Smooth muscle cell (in vitro differentiated cells): Measurements from ENCODE around the gene HOXA13. TPM values are rescaled to one million over a fixed set of nuclear protein-coding genes. Genes with fewer than 3 reads are reported as not detected.

Source experiments
- DNase-seq: peaks from one replicate; lab custom pipeline; 2025; ENCODE audit not compliant: unreplicated experiment; lab: John Stamatoyannopoulos, UW
- H2AFZ ChIP-seq: fragments of 200-600 bp; sonication (generic); 2 replicates; pipeline ENCODE4 v1.6.0; 2016; ENCODE audit warnings: antibody characterized with exemption, low read depth, mild to moderate bottlenecking
- H3F3A ChIP-seq: fragments of 200-600 bp; sonication (generic); 2 replicates; pipeline ENCODE4 v1.6.0; 2017; ENCODE audit warnings: antibody characterized with exemption, low read depth
- H3K27ac ChIP-seq: fragments of 200-600 bp; sonication (generic); 2 replicates; pipeline ENCODE4 v1.5.1; 2016; ENCODE audit warnings: low read depth, mild to moderate bottlenecking
- H3K27me3 ChIP-seq: fragments of 200-600 bp; sonication (generic); 2 replicates; pipeline ENCODE4 v1.6.1; 2016; ENCODE audit warnings: low read depth, mild to moderate bottlenecking
- H3K36me3 ChIP-seq: fragments of 200-600 bp; sonication (generic); 2 replicates; pipeline ENCODE4 v1.5.1; 2016; ENCODE audit warnings: low read depth
- H3K4me1 ChIP-seq: fragments of 200-600 bp; sonication (generic); 2 replicates; pipeline ENCODE4 v1.5.1; 2016; ENCODE audit warnings: low read depth
- H3K4me2 ChIP-seq: fragments of 200-600 bp; sonication (generic); 2 replicates; pipeline ENCODE4 v1.6.0; 2016; ENCODE audit warnings: mild to moderate bottlenecking
- H3K4me3 ChIP-seq: fragments of 200-600 bp; sonication (generic); 2 replicates; pipeline ENCODE4 v1.5.1; 2016; ENCODE audit warnings: mild to moderate bottlenecking
- H3K79me2 ChIP-seq: fragments of 200-600 bp; sonication (generic); 2 replicates; pipeline ENCODE4 v1.6.0; 2016; ENCODE audit warnings: low read depth, mild to moderate bottlenecking
- H3K9ac ChIP-seq: fragments of 200-600 bp; sonication (generic); 2 replicates; pipeline ENCODE4 v1.6.0; 2016; ENCODE audit warnings: low read depth
- H3K9me3 ChIP-seq: fragments of 200-600 bp; sonication (generic); replicated peaks from 2 replicates; pipeline ENCODE4 v1.5.1; 2016; ENCODE audit warnings: low read depth
- H4K20me1 ChIP-seq: fragments of 200-600 bp; sonication (generic); 2 replicates; pipeline ENCODE4 v1.6.0; 2016; ENCODE audit warnings: low read depth
- CTCF ChIP-seq: fragments of 200-600 bp; sonication (generic); IDR thresholded peaks from 2 replicates; pipeline ENCODE4 v1.5.1; 2017; ENCODE audit warnings: borderline replicate concordance, mild to moderate bottlenecking, antibody characterized with exemption; ENCODE audit not compliant: insufficient read depth, poor library complexity, severe bottlenecking
- WGBS: methylation state at CpG from one replicate; pipeline ENCODE4 v1.1.7; 2016; ENCODE audit warnings: low lambda C conversion rate; 5-methylcytosine and 5-hydroxymethylcytosine counted together
- polyA plus RNA-seq: library from polyadenylated mRNA; unstranded; fragments of >200 nt; fragmentation: Nextera tagmentation; extraction: Ambion mirVana; gene quantifications from 2 replicates; pipeline ENCODE4 v1.2.1, GENCODE V29; 2016
- total RNA-seq: library from RNA; depleted of rRNA; stranded (reverse); fragments of >200 nt; gene quantifications from 2 replicates; pipeline ENCODE4 v1.2.3, GENCODE V29; 2014

Gene HOXA13
- total and polyA plus RNA-seq, 2 experiments from 2014 or later, result 10.0 to 14.2 TPM

GRCh38 chr7:27149842-27150567 is 49.9 kb downstream of the HOXA13 start:
- no peaks in the 10 kb centered on the region for H3K79me2 ChIP-seq
- no peaks in the 10 kb centered on the region for H3K9me3 ChIP-seq
- H3F3A ChIP-seq, result no peaks in the 10 kb centered on the region
- no peaks in the 10 kb centered on the region for H3K4me1 ChIP-seq
- peak overlapping the region; percentile 43 for H3K4me3 ChIP-seq
- no peak overlapping the region for H3K9ac ChIP-seq
- no peaks in the 10 kb centered on the region for H4K20me1 ChIP-seq
- no peak overlapping the region for H3K27ac ChIP-seq
- peak overlapping the region; percentile 82 for H3K4me2 ChIP-seq
- peaks cover 99% of the 10 kb centered on the region for H3K27me3 ChIP-seq
- 67% methylated on average over 13 of the region's 13 CpGs for WGBS
- TF ChIP-seq CTCF, result no peak
- no peak overlapping the region for H2AFZ ChIP-seq
- H3K36me3 ChIP-seq, result no peaks in the 10 kb centered on the region
- DNase-seq, result no peak

DNA sequence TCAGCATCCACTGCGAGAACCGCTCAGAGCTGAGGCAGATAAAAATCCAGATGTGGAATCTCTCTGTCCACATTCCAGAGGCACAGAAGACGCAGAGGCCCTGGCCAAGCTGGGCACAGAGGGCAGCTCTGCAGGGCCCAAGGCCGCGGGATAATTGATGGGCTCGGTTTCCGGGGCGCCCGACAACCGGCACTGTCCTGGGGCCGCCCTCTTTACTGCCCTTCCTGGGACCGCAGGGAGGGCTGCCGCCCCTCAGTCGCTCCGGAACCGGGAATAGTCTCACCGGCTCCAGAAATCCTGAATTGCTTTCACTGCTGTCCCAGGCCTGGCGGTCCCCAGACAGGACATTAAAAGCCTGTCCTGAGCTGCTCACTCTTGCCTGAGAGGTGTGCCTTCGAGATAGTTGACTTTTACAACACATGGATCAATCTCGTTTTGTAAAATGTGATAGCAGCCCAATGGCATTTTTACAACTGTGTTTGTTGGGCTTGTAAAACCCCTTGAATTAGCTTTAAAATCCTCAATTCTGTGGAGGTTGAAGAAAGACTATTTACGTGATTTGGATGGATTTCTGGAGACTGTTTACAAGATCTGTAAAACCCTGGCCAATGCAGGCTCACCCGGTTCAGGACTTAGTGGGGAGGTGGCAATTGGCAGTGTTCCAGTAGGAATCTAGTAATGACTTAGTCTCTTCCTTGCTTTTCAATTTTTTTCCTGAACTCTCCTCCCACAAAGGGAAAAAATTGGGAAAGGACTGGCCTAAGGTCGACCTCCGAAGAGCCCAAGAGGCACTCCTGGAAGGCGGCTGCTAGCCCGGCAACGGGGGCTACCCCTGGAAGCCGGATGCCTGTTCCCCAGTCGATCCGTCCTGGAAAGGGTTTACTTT is 50.9 kb downstream of the HOXA13 start:
- TF ChIP-seq CTCF, result no peak
- peaks cover 99% of the 10 kb centered on the region for H3K27me3 ChIP-seq
- H3K36me3 ChIP-seq, result no peaks in the 10 kb centered on the region
- H3F3A ChIP-seq, result no peaks in the 10 kb centered on the region
- H3K4me3 ChIP-seq, result no peak overlapping the region
- H3K27ac ChIP-seq, result no peak overlapping the region
- H3K4me2 ChIP-seq, result peak overlapping the region; percentile 74
- H2AFZ ChIP-seq, result no peak overlapping the region
- H3K4me1 ChIP-seq, result no peaks in the 10 kb centered on the region
- H4K20me1 ChIP-seq, result no peaks in the 10 kb centered on the region
- H3K79me2 ChIP-seq, result no peaks in the 10 kb centered on the region
- no peaks in the 10 kb centered on the region for H3K9me3 ChIP-seq
- WGBS, result 28% methylated on average over 30 of the region's 30 CpGs
- no peak for DNase-seq
- H3K9ac ChIP-seq, result no peak overlapping the region

DNA sequence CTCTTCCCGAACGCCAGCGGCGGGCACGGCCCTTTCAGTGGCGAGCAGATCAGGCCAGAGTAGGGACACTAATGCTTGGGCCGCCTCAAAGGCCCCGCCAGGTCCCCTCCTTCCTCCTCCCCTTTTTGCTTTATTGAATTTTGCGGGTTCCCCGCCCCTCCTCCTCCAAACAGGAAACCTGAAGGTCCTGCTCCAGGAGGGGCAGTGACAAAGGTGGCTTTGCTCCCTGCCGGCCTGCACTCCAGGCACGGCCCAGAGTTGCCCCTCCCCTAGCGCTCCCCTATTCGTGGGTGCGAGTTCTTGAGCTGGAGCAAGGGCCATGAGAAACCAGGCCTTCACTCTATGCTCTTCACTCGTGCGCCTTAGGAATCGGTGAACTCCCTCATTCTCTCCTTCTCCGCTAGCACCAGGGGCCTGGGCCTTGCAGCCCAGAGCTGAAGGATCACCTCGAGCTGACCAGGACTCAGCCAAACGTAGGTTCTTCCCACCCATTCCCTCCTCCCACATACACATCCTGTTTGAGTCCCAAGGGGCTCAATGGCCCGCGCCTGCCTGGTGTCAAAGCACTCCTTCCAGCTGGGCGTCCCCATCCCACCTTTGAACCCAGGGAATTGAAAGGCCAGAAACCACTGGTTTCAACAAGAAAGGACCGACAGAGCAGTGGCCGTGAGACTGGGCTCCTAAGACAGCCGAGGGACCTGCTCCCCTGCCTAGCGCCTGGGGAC is 51.7 kb downstream of the HOXA13 start:
- TF ChIP-seq CTCF, result no peak
- Histone ChIP-seq H2AFZ (no peak overlapping the region), H3K79me2 (no peaks in the 10 kb centered on the region), H4K20me1 (no peaks in the 10 kb centered on the region), H3K9ac (no peak overlapping the region), H3K4me3 (peak overlapping the region; percentile 32), H3K36me3 (no peaks in the 10 kb centered on the region), H3K4me1 (peaks cover 4% of the 10 kb centered on the region), H3K27me3 (peaks cover 99% of the 10 kb centered on the region), H3K9me3 (no peaks in the 10 kb centered on the region), H3K27ac (no peak overlapping the region), H3K4me2 (peak overlapping the region; percentile 74), H3F3A (no peaks in the 10 kb centered on the region)
- 21% methylated on average over 28 of the region's 28 CpGs for WGBS
- no peak for DNase-seq
